Pancreas (tissue), 10 donors: ENCODE results near the gene ATG9A. TPM values are rescaled to one million over a fixed set of nuclear protein-coding genes. Genes with fewer than 3 reads are reported as not detected.

Source experiments
- ATAC-seq, 4 donors: fragments of 200-7000 bp; cut with Tn5 transposase; one replicate each; pipeline versions ENCODE4 v1.8.0 to v1.9.1; 2020; ENCODE audit warnings: mild to moderate bottlenecking in 4 of 4, moderate library complexity in 4 of 4
- DNase-seq, 6 donors: peaks; one replicate each; pipeline ENCODE4 v3.0.0-alpha.2; 2020
- FAIRE-seq: peaks from 2 replicates; lab custom pipeline; 2012; peaks lifted over from hg19 to GRCh38; lab: Jason Lieb, UNC
- H3K27ac ChIP-seq, 4 donors: fragments of 200-600 bp; sonication (generic); 1 replicate in 3 of 4; 2 replicates in 1 of 4; pipeline versions ENCODE4 v1.5.0 to v1.8.0; 2020
- H3K27me3 ChIP-seq, 4 donors: fragments of 200-600 bp; one replicate each; pipeline ENCODE4 v1.8.0; 2021
- H3K36me3 ChIP-seq, 3 donors: fragments of 200-600 bp; sonication (generic) in 1 of 3; one replicate each; pipeline versions ENCODE4 v1.5.0 to v1.8.0; 2020 to 2021
- H3K4me1 ChIP-seq, 3 donors: fragments of 200-600 bp; one replicate each; pipeline ENCODE4 v1.8.0; 2021
- H3K4me3 ChIP-seq, 4 donors: fragments of 200-600 bp; sonication (generic) in 2 of 4; one replicate each; pipeline versions ENCODE4 v1.5.0 to v1.8.0; 2020 to 2021
- H3K9me3 ChIP-seq, 4 donors: fragments of 200-600 bp; one replicate each; pipeline ENCODE4 v1.8.0; 2021
- CTCF ChIP-seq, 4 donors: fragments of 200-600 bp; sonication (generic) in 3 of 4; IDR thresholded peaks; one replicate each; pipeline versions ENCODE4 v1.5.0 to v1.8.0; 2021; ENCODE audit warnings: antibody characterized with exemption in 4 of 4
- WGBS, 2 donors: extraction: QIAGEN DNeasy Blood & Tissue Kit; methylation state at CpG; one replicate each; pipeline ENCODE4 v1.1.7; 2013; 5-methylcytosine and 5-hydroxymethylcytosine counted together
- intact Hi-C, 3 donors: fragments of 100-400 bp; cut with DNase I; formaldehyde crosslinking; loops; one replicate each; pipeline versions ENCODE4 v1.11.1 to v1.14.2; 2022
- polyA plus RNA-seq, 2 donors: library from polyadenylated mRNA; stranded (reverse); fragments of 200-250 nt; gene quantifications; one replicate each; pipeline ENCODE4 v1.2.3, GENCODE V29; 2013
- total RNA-seq, 6 donors: library from RNA; stranded (reverse); fragmentation: NEBNext Ultra II Directional in 4 of 6; extraction: Animal tissue kit (Norgen Biotek cat#: 25700) in 4 of 6; gene quantifications; one replicate each; pipeline versions ENCODE4 v1.2.1 to v1.2.4, GENCODE V29; 2021 to 2023
- donor health status: healthy with polysubstance abuse.
- donor health status: DM: no; HTN: no; CAD: no; lungs with moderate emphysema.
- donor health status: DM: no; HTN: no; CAD: no.
- donor health status: control.
- donor health status: control.
- donor health status: Bipolar disorder and iron deficiency.
- donor health status: DM: yes; HTN: yes; CAD: no.
- donor health status: DM: no; HTN: no; CAD: no.
- donor health status: DM: no; HTN: no; CAD: no.
- donor health status: DM: yes; HTN: yes; CAD: no.

The ATG9A gene
- total and polyA plus RNA-seq, 8 donors, result 12.1 to 25.5 (median 18.5) TPM

- DNase-seq, result no peak
- Histone ChIP-seq H3K9me3 (no peaks in the 10 kb centered on the region), H3K36me3 (no peaks in the 10 kb centered on the region), H3K4me1 (peaks cover 7 to 10% (median 9%) of the 10 kb centered on the region in 3 donors), H3K4me3 (no peak overlapping the region), H3K27me3 (no peaks in the 10 kb centered on the region), H3K27ac (peak overlapping the region; percentile 17 to 84 (median 60))
- intact Hi-C loops, result no loop called here
- ATAC-seq, result peak in 1 of 4 donors; percentile 11
- 45 to 49% methylated on average over 6 of the region's 6 CpGs for WGBS, 2 donors
- no peak for FAIRE-seq
- no peak for TF ChIP-seq CTCF (IDR thresholded peaks at IDR 0.05)
Observed at GRCh38 chr2:219274361-219274921, 45.0 kb upstream of the ATG9A start.

GRCh38 chr2:219273937-219274336, 44.5 kb upstream of the ATG9A start:
- no peak for DNase-seq
- Histone ChIP-seq H3K27me3 (no peaks in the 10 kb centered on the region), H3K27ac (peak overlapping the region; percentile 17 to 84 (median 60)), H3K36me3 (no peaks in the 10 kb centered on the region), H3K4me1 (peaks cover 7 to 10% (median 9%) of the 10 kb centered on the region in 3 donors), H3K4me3 (no peak overlapping the region), H3K9me3 (no peaks in the 10 kb centered on the region)
- intact Hi-C loops, result no loop called here
- WGBS, 2 donors, result 65 to 80% methylated on average over 3 of the region's 3 CpGs
- no peak for TF ChIP-seq CTCF (IDR thresholded peaks at IDR 0.05)
- no peak for FAIRE-seq
- peak in 2 of 4 donors; percentile 21 to 26 for ATAC-seq

GRCh38 chr2:219272995-219273394, 43.6 kb upstream of the ATG9A start:
- ATAC-seq (no peak), DNase-seq (no peak), FAIRE-seq (no peak)
- 64 to 71% methylated on average over 2 of the region's 2 CpGs for WGBS, 2 donors
- Histone ChIP-seq H3K4me1 (peaks cover 0 to 2% (median 2%) of the 10 kb centered on the region in 3 donors), H3K9me3 (no peaks in the 10 kb centered on the region), H3K4me3 (no peak overlapping the region), H3K27ac (no peak overlapping the region), H3K36me3 (no peaks in the 10 kb centered on the region), H3K27me3 (no peaks in the 10 kb centered on the region)
- intact Hi-C loops, result no loop called here
- TF ChIP-seq CTCF (IDR thresholded peaks at IDR 0.05), result no peak

- 73 to 85% methylated on average over 4 of the region's 4 CpGs for WGBS, 2 donors
- H3K36me3 ChIP-seq, result no peaks in the 10 kb centered on the region
- DNase-seq (no peak), ATAC-seq (no peak), FAIRE-seq (no peak)
- no peaks in the 10 kb centered on the region for H3K4me1 ChIP-seq
- TF ChIP-seq CTCF (IDR thresholded peaks at IDR 0.05), result no peak
- no peak overlapping the region for H3K27ac ChIP-seq
- intact Hi-C loops, result no loop called here
- H3K27me3 ChIP-seq, result no peaks in the 10 kb centered on the region
- no peak overlapping the region for H3K4me3 ChIP-seq
- H3K9me3 ChIP-seq, result no peaks in the 10 kb centered on the region
Observed at GRCh38 chr2:219272356-219272755, 42.9 kb upstream of the ATG9A start.

GRCh38 chr2:219271021-219271420, 41.6 kb upstream of the ATG9A start:
- H3K36me3 ChIP-seq, result no peaks in the 10 kb centered on the region
- H3K4me3 ChIP-seq, result no peak overlapping the region
- intact Hi-C loops, result no loop called here
- 70 to 74% methylated on average over 2 of the region's 2 CpGs for WGBS, 2 donors
- ATAC-seq, result no peak
- no peak overlapping the region for H3K27ac ChIP-seq
- H3K4me1 ChIP-seq, result no peaks in the 10 kb centered on the region
- TF ChIP-seq CTCF (IDR thresholded peaks at IDR 0.05), result no peak
- H3K9me3 ChIP-seq, result no peaks in the 10 kb centered on the region
- no peak for FAIRE-seq
- no peak for DNase-seq
- H3K27me3 ChIP-seq, result no peaks in the 10 kb centered on the region
